Medulla oblongata (tissue), 1 donor: ENCODE results near the gene MRNIP.

Experiments
- DNase-seq: peaks from one replicate; pipeline ENCODE4 v3.0.0-alpha.2; 2015; ENCODE audit errors: extremely low spot score

MRNIP gene

GRCh38 chr5:179889885-179890284 lies 31.3 kb upstream of the MRNIP start:
- no peak for DNase-seq

- DNase-seq, result no peak
These were observed 29.2 kb upstream of the MRNIP start for GRCh38 chr5:179887802-179888201.

- DNase-seq, result no peak
These were observed 28.5 kb upstream of the MRNIP start for GRCh38 chr5:179887095-179887494.

GRCh38 chr5:179886190-179886911 lies 27.7 kb upstream of the MRNIP start:
- no peak for DNase-seq

- no peak for DNase-seq
These were observed 27.0 kb upstream of the MRNIP start for GRCh38 chr5:179885491-179886090.

GRCh38 chr5:179883163-179883562 lies 24.5 kb upstream of the MRNIP start:
- DNase-seq, result no peak

- DNase-seq, result no peak
These were observed 23.7 kb upstream of the MRNIP start for GRCh38 chr5:179882338-179882737.

- DNase-seq, result no peak
These were observed 22.4 kb upstream of the MRNIP start for GRCh38 chr5:179880848-179881590.

- no peak for DNase-seq
These were observed 21.5 kb upstream of the MRNIP start for GRCh38 chr5:179880066-179880650.

- DNase-seq, result no peak
These were observed 21.0 kb upstream of the MRNIP start for GRCh38 chr5:179879690-179880010.

GRCh38 chr5:179879003-179879689 lies 20.5 kb upstream of the MRNIP start:
- DNase-seq, result no peak

- no peak for DNase-seq
These were observed 19.8 kb upstream of the MRNIP start for GRCh38 chr5:179878222-179879002.

GRCh38 chr5:179876610-179876952 lies 18.0 kb upstream of the MRNIP start:
- peak; percentile 42 for DNase-seq

GRCh38 chr5:179875741-179876609 lies 17.4 kb upstream of the MRNIP start:
- no peak for DNase-seq

- no peak for DNase-seq
These were observed 16.1 kb upstream of the MRNIP start for GRCh38 chr5:179874536-179875292.

- DNase-seq, result no peak
These were observed 15.5 kb upstream of the MRNIP start for GRCh38 chr5:179874136-179874535.

GRCh38 chr5:179873588-179874110 lies 15.0 kb upstream of the MRNIP start:
- DNase-seq, result no peak

GRCh38 chr5:179872828-179873575 lies 14.4 kb upstream of the MRNIP start:
- no peak for DNase-seq
